Stimulated activated CD4-positive, alpha-beta T cell treated with anti-CD3 and anti-CD28 coated beads, Interleukin-4, amount 100 ng/mL, for 1 hour (primary cell): ENCODE data around the gene GZMH.
"Not testable (repeated sequence)": the region's sequence is repeated elsewhere in the genome, so short reads cannot be mapped to it uniquely, and the experiment has no call there.

Experiments
- DNase-seq: peaks from one replicate; pipeline ENCODE4 v3.0.0-alpha.2; 2020

GZMH gene, protein sequence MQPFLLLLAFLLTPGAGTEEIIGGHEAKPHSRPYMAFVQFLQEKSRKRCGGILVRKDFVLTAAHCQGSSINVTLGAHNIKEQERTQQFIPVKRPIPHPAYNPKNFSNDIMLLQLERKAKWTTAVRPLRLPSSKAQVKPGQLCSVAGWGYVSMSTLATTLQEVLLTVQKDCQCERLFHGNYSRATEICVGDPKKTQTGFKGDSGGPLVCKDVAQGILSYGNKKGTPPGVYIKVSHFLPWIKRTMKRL

DNA sequence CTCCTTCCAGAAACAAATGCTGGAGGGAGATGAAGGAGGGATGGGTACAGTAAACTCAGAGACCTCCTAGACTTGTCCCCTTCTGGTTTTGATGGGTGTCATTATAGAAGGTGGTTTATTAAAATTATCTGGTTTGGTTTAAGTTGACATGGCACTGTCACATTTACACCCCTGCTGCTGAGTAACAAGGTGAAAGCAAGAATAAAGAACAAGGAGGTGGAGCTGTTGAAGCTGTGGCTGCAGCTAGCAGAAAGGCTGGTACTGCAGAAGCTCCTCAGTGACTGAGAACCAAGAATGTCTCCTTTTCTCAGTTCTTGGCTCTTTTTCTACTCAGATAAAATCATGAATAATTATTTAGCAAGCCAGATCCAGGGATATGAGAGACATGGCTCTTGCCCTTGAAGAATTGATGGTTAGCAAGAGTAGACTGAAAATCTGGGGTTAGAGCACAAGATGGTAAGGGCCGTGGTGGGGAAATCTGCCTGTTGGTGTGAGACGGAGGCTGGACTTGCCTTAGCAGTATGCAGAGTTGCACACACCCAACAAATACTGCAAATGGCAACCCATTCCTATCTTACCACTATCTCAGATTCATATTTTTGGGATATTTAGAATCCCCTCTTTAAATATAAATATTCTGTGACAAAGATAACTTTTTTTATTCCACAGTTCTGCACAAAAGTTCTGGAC, at the start of gene GZMH:
GZMH (minus strand) TSS at position 31 of the 690 bp plus-strand sequence. CDS start 72 bp downstream, outside the sequence.
- DNase-seq = no peak

DNA sequence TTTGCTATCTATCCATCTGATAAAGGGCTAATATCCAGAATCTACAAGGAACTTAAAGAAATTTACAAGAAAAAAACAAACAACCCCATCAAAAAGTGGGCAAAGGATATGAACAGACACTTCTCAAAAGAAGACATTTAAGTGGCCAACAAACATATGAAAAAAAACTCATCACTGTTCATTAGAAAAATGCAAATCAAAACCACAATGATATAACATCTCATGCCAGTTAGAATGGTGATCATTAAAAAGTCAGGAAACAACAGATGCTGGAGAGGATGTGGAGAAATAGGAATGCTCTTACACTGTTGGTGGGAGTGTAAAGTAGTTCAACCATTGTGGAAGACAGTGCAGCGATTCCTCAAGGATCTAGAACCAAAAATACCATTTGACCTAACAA, 38.9 kb upstream of the GZMH start:
- not testable (repeated sequence) for DNase-seq

DNA sequence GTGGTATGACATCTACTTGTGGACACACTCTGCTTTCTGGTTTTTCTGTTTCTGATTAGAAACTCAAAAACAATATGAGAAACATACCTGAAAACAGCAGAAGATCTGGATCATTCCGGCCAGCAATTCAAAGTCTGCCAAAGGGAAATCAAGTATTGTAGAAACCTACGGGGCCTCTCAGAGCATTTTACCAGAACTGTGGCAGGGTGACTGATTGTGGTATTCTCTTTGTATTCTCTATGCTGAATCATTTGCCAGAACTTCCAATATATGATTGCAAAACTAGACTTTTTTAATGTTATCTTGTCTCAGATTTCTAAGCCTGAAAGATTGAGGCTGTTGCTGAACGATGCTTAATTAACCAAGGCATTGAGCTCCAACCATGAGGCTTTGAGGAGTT, 30.4 kb upstream of the GZMH start:
- DNase-seq = no peak

DNA sequence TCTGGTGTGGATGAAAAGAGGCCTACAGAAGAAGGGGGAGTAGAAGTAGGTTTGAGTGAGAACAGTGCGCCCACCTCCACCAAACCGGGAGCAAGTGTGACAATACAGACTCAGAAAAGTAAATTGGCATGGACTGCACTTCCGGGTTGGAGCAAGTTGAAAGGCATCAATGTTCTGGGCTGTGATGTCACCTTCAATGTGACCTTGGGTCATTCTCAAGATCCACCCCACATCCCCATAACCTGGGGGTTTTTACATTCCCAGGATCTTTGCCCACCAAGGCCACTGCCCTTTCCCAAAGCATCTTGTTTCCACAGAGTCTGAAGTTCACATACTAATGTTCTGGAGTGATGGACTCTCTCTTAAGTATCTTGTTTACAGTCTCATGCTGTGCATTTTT, 29.8 kb upstream of the GZMH start:
- no peak for DNase-seq

DNA sequence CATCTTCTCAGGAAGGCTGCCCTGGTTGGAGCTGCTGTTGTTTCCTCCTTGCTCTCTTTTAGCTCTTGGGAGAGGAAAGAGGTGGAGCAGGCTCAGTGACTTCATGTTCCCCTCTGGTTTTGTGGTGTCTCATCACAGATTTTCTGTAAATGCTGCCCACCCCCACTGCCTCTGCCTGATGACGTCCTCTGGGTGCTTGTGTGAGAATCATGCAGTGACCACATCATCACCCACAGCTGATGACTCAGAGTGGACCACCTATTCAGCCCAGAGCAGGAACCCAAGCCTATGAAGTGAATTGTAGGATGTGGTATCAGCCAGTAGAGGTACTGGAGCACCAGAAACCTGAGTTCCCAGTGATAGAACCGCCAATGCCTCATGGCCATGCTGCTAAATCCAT, 24.7 kb upstream of the GZMH start, which contains the start of gene GZMB:
GZMB (minus strand) TSS at position 33 of the 400 bp plus-strand sequence; CDS start at position 3, 30 bp downstream.
- DNase-seq = peak; percentile 12

DNA sequence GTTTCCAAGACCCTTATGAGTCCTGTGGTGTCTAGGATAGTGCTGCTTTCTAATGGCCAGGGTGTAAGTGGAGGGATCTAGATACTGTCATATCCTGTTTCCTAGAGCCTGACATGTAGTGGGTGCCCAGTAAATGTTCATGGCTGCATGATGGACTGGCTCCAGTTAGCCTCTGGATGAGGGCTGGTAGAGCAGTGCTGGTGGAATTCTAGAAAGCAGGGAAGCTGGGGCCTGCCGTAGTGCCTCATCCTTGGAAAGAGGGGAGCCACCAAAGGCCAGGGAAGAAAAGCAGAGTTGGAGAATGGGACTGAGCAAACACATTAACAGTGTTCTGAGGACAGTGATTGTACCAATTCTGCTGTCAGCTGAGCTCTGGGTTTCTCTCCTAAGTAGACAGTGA, 23.9 kb upstream of the GZMH start:
- DNase-seq = no peak

DNA sequence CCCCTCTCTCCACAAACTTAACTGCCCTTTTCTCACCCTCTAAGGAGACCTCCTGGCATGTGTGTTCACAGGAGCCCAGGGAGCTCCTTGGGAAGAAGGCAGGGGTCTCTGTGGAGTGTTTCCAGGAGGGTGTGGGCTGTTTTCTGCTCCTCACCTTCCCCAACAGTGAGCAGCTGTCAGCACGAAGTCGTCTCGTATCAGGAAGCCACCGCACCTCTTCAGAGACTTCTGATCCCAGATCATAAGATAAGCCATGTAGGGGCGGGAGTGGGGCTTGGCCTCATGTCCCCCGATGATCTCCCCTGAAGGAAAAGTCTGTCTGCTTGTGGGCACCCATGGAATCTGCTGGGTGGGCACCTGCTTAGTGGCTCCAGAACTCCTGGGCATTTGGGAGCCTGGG, 23.3 kb upstream of the GZMH start:
- DNase-seq = no peak

DNA sequence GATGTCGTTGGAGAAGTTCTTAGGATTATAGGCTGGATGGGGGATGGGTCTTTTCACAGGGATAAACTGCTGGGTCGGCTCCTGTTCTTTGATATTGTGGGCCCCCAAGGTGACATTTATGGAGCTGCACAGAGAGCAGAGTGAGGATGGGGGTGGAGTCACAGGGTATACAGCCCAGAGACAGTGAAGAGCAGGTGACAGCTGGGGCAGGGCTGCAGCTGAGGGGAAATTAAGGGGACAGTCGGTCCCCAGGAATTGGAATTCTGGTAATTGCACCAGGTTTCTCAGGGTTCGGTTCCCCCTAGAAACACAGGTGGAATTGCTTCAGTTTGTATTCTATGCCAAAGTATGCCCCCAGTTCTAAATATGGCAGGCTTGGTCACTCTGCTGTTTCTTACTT, 22.9 kb upstream of the GZMH start:
- DNase-seq = no peak

DNA sequence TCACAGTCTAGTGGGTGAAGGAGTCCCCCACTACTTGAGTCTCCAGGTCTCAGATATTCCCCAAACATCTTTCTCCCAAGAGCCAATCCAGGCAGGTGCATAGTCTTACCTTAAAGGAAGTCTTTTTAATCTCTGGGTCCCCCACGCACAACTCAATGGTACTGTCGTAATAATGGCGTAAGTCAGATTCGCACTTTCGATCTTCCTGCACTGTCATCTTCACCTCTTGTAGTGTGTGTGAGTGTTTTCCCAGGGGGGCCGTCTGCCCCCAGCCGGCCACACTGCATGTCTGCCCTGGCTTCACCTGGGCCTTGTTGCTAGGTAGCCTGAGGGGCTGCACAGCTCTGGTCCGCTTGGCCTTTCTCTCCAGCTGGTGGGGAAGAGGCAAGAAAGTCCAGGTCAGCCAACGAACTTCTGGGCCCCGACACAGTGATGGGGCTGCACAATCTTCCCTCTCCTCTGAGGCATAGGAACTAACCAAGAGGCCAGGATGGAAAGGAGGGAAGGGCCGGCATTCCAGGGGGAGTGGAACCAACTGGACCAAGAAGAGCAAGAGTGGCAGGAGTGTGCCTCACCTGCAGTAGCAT, 22.4 kb upstream of the GZMH start:
- DNase-seq = no peak

DNA sequence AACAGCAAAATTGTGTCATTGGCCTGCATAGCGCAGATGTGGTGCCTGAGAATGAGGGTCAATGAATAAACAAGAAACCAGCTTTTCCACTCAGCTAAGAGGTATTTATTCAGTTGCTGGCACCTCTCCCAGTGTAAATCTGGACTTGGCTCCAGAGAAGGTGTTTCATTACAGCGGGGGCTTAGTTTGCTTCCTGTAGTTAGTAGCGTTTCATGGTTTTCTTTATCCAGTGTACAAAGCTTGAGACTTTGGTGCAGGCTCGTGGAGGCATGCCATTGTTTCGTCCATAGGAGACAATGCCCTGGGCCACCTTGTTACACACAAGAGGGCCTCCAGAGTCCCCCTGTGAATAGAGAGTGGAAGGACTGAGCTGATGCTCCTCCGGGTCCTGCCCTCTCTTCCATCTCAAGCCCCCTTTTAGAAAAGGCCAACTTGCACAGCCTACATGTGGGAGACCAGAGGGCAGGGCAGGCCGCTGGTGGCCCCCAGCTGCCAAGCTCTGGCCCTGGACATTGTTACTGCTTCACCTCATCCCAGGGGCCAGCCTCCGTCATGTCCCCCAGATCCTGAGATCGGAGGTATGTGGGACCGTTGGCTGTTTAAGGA, 21.5 kb upstream of the GZMH start:
- no peak for DNase-seq

DNA sequence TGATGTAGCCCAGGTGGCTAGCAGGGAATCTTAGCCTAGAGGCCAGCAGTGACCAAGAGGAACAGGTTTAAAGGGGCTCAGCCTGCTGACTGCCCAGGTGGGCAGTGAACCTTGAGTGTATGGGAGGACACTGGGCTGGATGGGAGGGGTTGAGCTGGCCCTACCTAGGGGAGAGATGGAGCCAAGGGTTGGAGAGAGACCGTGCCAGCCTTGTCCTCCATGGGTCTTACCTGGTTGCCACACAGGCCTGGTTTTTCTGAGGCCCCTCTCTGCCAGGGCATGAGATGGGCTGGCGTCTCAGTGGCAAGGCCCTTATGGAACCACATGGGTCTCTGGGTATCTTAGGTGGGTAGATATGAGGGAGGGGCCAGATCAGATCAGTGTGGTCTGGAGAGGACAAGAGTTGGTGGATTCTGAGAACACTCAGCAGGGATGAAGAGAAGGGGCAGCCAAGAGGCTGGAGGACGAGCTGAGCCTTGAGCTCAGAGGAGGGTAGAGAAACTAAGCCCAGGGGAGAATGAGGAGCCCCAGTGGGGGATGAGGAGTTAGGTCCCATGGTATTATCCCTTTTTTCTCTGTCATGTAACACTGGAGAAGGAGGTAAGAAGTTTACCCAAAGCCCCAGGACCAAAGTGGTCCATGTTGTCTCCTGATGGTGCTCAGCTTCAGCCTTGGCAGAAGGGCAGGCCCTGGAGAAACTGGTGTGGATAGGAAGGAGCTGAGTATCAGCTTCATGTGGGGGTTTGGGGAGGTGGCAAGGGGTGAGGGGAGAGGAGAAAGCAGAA, 20.8 kb upstream of the GZMH start:
- no peak for DNase-seq

DNA sequence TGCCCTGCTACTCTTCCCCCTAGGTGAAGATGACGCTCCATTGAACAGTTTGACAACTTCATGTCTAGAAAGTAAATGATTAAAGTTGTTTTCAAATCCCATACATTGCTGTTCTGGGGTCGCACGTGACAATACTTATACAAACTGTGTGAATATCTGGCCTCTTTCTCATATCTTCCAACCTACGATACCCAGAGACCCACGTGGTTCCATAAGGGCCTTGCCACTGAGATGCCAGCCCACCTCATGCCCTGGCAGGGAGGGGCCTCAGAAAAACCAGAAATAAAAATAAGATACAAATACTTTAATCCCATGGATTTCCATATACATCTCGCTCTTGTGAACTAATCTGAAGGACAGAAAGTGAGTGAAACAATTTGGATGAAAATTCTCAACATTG, 20.0 kb upstream of the GZMH start:
- no peak for DNase-seq

DNA sequence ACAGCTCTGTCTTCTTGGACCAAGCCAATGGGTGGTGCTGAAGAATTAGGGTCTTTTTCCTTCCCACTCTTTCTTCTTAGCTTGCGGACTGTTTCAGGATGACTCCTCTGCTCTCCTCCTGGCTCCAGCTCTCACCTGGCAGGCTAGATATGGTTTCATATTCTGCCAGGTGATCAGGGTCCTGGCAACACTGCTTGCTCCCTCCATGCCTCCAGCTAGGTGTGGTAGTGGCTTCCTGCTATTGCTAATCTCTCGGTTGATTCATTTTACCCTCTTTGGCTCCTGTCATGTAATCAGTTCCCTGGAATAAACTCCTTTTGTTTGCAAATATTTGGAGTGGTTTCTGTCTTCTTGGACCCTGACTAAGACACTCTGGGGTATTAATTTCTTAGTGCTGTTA, 4.3 kb upstream of the GZMH start:
- no peak for DNase-seq

DNA sequence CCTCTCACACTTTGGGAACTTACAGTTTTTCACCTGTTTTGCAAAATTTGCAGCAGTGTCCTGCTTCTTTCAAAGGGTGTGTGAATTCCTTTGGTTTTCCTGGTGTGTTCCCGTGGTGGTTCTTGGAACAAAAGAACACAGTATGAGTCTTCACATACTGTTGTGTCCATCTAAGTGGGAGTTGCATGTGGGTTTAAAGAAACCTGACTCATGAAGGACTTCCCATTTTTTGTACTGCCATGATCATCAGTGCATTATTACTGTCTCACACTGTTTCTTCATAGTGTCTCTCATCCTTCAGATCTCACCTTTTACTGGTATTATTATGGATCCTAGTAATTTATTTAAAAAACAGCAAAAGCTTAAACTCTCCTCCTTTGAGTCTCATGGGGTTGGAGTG, 3.8 kb upstream of the GZMH start:
- DNase-seq = no peak

DNA sequence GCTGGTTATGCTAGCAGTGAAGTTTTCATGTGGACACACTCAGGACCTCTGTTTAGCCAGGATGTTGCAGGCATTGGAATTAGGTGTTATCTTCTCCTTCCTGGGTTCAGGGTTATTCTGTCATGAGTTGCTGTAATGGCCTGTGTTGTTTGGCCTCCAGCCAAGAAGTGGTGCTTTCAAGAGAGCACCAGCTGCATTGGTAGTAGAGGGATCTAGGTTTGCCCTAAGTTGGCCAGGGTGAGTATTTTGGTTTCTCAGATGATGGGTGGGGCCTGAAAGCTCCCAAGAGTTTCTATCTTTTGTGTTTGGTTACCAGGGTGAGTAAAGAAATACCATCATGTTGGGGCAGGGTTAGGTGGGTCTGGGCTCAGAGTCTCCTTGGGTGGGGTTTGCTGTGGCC, 2.7 kb upstream of the GZMH start:
- DNase-seq = no peak

DNA sequence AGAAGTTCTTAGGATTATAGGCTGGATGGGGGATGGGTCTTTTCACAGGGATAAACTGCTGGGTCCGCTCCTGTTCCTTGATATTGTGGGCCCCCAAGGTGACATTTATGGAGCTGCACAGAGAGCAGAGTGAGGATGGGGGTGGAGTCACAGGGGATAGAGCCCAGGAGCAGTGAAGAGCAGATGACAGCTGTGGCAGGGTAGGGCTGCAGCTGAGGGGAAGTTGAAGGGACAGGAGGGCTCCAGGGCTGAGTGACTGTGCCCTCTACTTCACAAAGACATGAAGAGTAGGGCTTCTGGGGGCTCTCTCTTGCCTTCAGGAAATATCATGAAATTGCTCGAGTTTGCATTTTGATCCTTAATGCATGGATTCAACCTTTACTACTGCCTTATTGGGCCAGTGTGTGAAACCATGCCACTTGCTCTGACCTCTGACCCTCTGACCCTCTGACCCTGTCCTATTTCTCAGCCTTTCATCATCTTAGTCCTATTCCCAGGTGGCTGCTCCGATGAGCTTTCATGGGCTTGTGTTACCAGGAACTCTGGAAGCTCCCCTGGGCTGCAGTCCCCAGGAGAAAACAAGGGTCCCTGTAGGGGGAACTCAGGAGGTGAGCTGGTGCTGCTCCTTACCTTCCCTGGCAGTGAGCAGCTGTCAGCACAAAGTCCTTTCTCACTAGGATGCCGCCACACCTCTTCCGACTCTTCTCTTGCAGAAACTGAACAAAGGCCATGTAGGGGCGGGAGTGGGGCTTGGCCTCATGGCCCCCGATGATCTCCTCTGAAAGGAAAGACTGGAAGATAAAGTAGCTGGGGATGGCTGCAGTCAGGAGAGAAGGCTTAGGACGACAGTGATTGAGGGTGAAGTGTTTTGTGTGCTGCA, 1.6 kb downstream of the GZMH start:
- DNase-seq = no peak

DNA sequence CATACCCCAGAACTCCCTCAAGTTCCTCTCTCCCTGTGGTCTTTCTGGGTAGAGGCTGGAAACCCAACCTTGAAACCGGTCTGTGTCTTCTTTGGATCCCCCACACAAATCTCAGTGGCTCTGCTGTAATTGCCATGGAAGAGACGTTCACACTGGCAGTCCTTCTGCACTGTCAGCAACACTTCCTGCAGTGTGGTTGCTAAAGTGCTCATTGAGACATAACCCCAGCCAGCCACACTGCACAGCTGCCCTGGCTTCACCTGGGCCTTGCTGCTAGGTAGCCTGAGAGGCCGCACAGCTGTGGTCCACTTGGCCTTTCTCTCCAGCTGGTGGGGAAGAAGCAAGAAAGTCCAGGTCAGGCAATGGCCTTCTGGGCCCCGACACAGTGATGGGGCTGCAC, 2.4 kb downstream of the GZMH start:
- DNase-seq = no peak

DNA sequence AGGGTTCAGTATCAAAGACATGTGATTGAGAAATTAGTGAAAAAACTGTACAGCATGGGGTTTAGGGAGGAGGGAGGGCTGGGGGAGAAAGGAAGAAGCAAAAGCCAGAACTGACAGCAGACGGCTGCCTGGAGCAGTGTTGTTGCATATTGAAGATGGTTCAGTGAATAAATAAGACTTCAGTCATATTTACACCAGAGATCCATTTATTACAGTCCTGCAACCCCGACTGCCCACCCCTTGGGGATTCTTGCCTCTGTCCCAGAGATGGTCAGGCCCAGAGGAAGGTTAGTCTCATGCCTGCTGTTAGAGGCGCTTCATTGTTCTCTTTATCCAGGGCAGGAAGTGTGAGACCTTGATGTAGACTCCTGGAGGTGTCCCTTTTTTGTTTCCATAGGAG, 3.2 kb downstream of the GZMH start:
- no peak for DNase-seq

DNA sequence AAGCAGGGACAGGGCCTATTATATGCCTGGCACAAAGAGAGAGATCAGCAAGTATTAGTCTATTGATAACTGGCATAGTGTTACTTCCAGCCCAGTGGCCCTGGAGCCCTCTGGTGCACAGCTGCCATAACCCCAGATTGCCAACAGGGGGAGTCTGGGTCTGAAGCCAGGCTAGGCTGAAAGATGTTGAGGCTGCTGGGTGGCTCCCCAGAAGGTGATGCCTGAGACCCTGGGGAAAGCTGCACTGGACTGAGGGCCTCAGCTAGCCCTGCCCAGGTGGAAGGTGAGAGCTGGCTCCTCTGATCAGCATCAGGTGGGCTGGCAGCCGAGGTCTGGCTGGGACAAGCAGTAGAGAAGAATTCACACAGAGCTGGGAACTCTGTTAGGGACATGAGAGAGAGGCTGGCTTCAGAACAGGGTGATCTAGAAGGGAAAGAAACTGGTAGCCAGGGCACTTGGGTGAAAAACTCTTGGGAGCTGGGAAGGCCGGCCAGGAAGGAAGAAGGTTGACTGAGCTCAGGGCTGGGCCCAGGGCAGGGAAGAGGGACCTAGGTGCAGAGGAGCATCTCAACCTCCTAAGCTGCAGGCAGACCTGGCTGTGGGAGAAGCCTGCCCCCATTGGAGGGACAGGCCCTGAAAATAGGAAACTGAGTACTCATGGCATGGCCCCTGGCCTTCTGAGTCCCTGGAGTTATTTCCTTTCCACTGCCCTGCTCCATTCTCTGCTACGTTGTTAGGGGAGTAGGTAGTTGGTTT, 3.9 kb downstream of the GZMH start:
- peak; percentile 67 for DNase-seq

DNA sequence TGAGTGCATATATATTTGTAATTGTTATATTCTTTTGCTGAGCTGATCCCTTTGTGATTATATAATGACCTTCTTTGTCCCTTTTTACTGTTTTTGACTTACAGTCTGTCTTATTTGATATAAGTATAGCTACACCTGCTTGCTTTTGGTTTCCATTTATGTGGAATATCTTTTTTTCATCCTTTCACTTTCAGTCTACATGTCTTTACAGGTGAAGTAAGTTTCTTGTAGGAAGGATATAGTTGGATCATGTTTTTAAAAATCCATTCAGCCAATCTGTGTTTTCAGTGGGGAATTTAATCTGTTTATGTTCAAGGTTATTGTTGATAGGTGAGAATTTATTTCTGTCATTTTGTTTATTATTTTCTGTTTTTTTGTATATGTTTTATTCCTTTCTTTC, 12.1 kb downstream of the GZMH start:
- DNase-seq = no peak

DNA sequence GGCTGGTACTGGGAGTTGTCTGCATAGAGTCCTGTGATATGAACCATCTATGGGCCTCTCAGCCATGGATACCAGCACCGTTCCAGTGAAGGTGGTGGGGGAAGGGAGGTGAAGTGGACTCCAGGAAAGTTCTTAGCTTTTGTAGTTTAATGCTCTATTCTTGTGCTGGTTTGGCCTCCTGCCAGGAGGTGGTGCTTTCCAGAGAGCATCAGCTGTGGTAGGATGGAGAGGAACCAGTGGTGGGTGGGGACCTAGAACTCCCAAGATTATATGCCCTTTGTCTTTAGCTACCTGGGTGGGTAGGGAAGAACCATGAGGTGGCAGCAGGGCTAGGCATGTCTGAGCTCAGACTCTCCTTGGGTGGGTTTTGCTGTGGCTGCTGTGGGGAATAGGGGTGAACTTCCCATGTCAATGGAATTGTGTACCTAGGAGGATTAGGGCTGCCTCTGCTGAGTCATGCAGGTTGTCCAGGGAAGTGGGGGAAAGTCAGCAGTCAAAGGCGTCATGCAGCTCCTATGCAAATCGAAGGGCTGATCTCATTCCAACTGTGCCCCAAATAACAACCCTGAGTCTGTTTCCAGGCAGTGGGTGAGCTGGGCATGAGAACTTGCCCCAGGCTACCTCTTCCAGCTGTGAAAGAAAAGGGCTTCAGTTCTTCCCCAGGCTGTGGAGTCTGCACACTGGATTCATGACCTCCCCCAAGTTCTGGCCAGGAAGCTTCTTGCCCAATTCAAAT, 14.2 kb downstream of the GZMH start:
- no peak for DNase-seq
